A673 (cell line): ENCODE measurements around the gene POPDC2. TPM values are rescaled to one million over a fixed set of nuclear protein-coding genes. Genes with fewer than 3 reads are reported as not detected.

Experiments used
- BruUV-seq: library from RNA; stranded (reverse); fragments of 400-500 nt; replicated peaks from 2 replicates; lab custom pipeline; 2021; lab: Mats Ljungman, UMichigan
- CTCF ChIA-PET: fragments of 300-600 bp; sonication (Branson Sonifier 250); formaldehyde crosslinking; loops from one replicate; lab custom pipeline; 2022; ENCODE audit warnings: antibody characterized with exemption; lab: Charles Lee
- POLR2A ChIA-PET: fragments of 300-600 bp; sonication (Branson Sonifier 250); formaldehyde crosslinking; loops from one replicate; lab custom pipeline; 2022; ENCODE audit warnings: antibody characterized with exemption; ENCODE audit not compliant: low non-redundant PET; lab: Charles Lee
- DNase-seq: peaks from one replicate; pipeline ENCODE4 v3.0.0-alpha.2; 2015; ENCODE audit warnings: low spot score
- H3K27ac ChIP-seq: fragments of 200-600 bp; sonication (generic); 2 replicates; pipeline ENCODE4 v1.5.1; 2016; ENCODE audit warnings: mixed run types, low read depth, mild to moderate bottlenecking, mixed read lengths, antibody characterized with exemption, low read length; ENCODE audit not compliant: poor library complexity, severe bottlenecking
- H3K27me3 ChIP-seq: fragments of 200-600 bp; sonication (generic); replicated peaks from 2 replicates; pipeline ENCODE4 v1.6.1; 2017; ENCODE audit warnings: mixed run types, low read depth, mild to moderate bottlenecking, mixed read lengths, antibody characterized with exemption, low read length; ENCODE audit not compliant: insufficient read depth, poor library complexity
- H3K36me3 ChIP-seq: fragments of 200-600 bp; sonication (generic); 2 replicates; pipeline ENCODE4 v1.6.1; 2016; ENCODE audit warnings: mixed run types, mild to moderate bottlenecking, mixed read lengths, antibody characterized with exemption, low read length; ENCODE audit not compliant: insufficient read depth, poor library complexity, severe bottlenecking
- H3K4me1 ChIP-seq: fragments of 200-600 bp; sonication (generic); 2 replicates; pipeline ENCODE4 v1.6.1; 2017; ENCODE audit warnings: mixed run types, mild to moderate bottlenecking, mixed read lengths, antibody characterized with exemption, low read length; ENCODE audit not compliant: insufficient read depth, poor library complexity, severe bottlenecking
- H3K4me3 ChIP-seq: fragments of 200-600 bp; sonication (generic); 2 replicates; pipeline ENCODE4 v1.5.1; 2016; ENCODE audit warnings: low read depth, mixed run types, mild to moderate bottlenecking, mixed read lengths, low read length; ENCODE audit not compliant: poor library complexity, severe bottlenecking
- H3K9me3 ChIP-seq: fragments of 200-600 bp; sonication (generic); 2 replicates; pipeline ENCODE4 v1.6.1; 2016; ENCODE audit warnings: mixed run types, low read depth, mild to moderate bottlenecking, mixed read lengths, antibody characterized with exemption, low read length; ENCODE audit not compliant: poor library complexity, severe bottlenecking
- EZH2 ChIP-seq: fragments of 200-600 bp; sonication (generic); IDR thresholded peaks from 2 replicates; pipeline ENCODE4 v1.6.1; 2017; ENCODE audit warnings: borderline replicate concordance, low read depth, mild to moderate bottlenecking, mixed read lengths, antibody characterized with exemption, low read length; ENCODE audit not compliant: poor library complexity, severe bottlenecking
- intact Hi-C: fragments of 100-400 bp; cut with micrococcal nuclease; formaldehyde crosslinking; loops from one replicate; pipeline ENCODE4 v1.10.0; 2022; ENCODE audit not compliant: unreplicated experiment
- total RNA-seq: library from RNA; stranded (reverse); gene quantifications from 2 replicates; pipeline ENCODE4 v1.2.3, GENCODE V29; 2021
- TF ChIP-seq, protein P1 (sequence below): fragments of 300-800, 200-600 bp; sonication (generic); conservative IDR thresholded peaks from 2 replicates; pipeline ENCODE4 v1.5.1; 2017; ENCODE audit warnings: low read depth, mild to moderate bottlenecking, antibody characterized with exemption, low read length, moderate library complexity, mixed read lengths

The POPDC2 gene
- total RNA-seq, 1 experiment from 2014 or later = 0.99 TPM

DNA sequence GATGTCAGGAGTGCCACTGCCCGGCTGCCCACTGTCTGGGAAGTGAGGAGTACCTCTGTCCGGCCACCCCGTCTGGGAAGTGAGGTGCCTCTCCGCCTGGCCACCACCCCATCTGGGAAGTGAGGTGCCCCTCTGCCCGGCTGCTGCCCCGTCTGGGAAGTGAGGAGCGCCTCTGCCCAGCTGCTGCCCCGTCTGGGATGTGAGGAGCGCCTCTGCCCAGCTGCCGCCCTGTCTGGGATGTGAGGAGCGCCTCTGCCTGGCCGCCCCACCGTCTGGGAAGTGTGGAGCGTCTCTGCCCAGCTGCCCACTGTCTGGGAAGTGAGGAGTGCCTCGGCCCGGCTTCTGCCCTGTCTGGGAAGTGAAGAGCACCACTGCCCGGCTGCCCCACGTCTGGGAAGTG is 13.5 kb upstream of the POPDC2 start:
- no TSS peak for BruUV-seq
- Histone ChIP-seq H3K4me1 (peaks cover 19% of the 10 kb centered on the region), H3K4me3 (no peak overlapping the region), H3K27ac (no peak overlapping the region), H3K36me3 (peaks cover 27% of the 10 kb centered on the region), H3K9me3 (no peaks in the 10 kb centered on the region), H3K27me3 (no peaks in the 10 kb centered on the region)
- POLR2A ChIA-PET = no interaction called here
- intact Hi-C loops = loop anchor here (10.0 kb wide), 1 partner anchor 421 kb away; the partner anchor contains the start of gene GSK3B
- CTCF ChIA-PET = no interaction called here
- TF ChIP-seq EZH2 = no peak
- TF ChIP-seq, protein P1, sequence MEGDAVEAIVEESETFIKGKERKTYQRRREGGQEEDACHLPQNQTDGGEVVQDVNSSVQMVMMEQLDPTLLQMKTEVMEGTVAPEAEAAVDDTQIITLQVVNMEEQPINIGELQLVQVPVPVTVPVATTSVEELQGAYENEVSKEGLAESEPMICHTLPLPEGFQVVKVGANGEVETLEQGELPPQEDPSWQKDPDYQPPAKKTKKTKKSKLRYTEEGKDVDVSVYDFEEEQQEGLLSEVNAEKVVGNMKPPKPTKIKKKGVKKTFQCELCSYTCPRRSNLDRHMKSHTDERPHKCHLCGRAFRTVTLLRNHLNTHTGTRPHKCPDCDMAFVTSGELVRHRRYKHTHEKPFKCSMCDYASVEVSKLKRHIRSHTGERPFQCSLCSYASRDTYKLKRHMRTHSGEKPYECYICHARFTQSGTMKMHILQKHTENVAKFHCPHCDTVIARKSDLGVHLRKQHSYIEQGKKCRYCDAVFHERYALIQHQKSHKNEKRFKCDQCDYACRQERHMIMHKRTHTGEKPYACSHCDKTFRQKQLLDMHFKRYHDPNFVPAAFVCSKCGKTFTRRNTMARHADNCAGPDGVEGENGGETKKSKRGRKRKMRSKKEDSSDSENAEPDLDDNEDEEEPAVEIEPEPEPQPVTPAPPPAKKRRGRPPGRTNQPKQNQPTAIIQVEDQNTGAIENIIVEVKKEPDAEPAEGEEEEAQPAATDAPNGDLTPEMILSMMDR = no peak
- DNase-seq = no peak

DNA sequence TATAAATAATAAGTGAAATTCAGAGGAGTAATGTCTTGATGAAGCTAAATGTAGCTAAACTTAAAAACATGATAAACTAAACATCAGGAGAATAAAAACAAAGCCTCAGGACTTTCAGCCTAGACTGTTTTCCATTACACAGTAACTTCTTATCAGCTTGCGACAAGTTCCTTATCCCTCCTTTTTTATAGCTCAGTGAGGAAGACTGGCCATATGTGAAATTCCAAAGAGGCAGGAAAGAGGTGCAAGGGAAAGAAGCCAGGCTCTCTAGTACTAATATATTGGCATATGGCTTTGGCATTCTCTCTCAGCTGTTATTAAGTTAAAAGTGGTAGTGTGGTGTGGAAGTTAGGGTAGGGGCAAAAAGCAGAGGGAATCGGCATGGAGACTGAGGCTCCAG is 12.4 kb upstream of the POPDC2 start:
- Histone ChIP-seq H3K4me1 (peaks cover 19% of the 10 kb centered on the region), H3K27me3 (no peaks in the 10 kb centered on the region), H3K4me3 (no peak overlapping the region), H3K9me3 (no peaks in the 10 kb centered on the region), H3K27ac (no peak overlapping the region), H3K36me3 (peaks cover 27% of the 10 kb centered on the region)
- no peak for DNase-seq
- ChIA-PET CTCF (no interaction called here), POLR2A (no interaction called here)
- BruUV-seq = no TSS peak
- intact Hi-C loops = loop anchor here (10.0 kb wide), 1 partner anchor 422 kb away; the partner anchor contains the start of gene GSK3B
- no peak for TF ChIP-seq EZH2
- TF ChIP-seq, protein P1 = no peak

DNA sequence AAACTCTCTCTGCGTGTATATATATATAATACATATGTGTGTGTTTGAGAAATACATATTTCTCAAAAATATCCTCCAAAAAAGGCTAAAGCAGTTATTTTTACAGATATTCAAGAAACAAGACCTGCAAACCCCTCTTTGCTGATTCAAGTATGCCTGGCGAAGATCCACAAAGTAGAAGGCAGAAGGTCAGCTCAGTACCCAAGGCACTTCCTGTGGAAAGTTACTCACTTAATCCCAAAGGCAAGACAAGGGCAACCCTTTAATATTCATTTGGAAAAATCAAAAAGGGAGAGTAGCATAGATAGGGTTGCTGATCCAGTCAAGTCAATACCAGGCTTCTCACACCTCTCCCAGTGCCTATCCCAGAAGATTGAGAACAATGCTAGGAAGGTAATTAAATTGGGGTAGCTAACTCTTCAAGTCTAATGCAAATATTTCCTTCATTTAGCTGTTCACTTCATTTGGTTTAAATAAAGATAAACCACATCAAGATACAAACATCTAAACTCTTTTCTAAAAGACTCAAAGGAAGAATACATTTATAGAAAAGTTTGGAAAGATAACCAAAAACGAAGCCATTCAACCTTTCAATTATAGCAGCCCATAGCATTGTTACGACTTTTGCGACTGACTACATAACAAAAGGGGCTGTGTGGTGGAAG is 9.6 kb upstream of the POPDC2 start:
- Histone ChIP-seq H3K4me1 (peaks cover 8% of the 10 kb centered on the region), H3K4me3 (no peak overlapping the region), H3K9me3 (no peaks in the 10 kb centered on the region), H3K36me3 (peaks cover 26% of the 10 kb centered on the region), H3K27ac (peak overlapping the region; percentile 7), H3K27me3 (no peaks in the 10 kb centered on the region)
- peak; percentile 57 for DNase-seq
- BruUV-seq = no TSS peak
- intact Hi-C loops = loop anchor here (10.0 kb wide), 1 partner anchor 425 kb away; the partner anchor contains the start of gene GSK3B
- no peak for TF ChIP-seq EZH2
- TF ChIP-seq, protein P1 = no peak
- ChIA-PET CTCF (no interaction called here), POLR2A (no interaction called here)
